Globus pallidus (tissue), 1 donor: ENCODE measurements around the gene LRRC34.

ENCODE experiments used
- DNase-seq: peaks from one replicate; pipeline ENCODE4 v3.0.0-alpha.2; 2015; ENCODE audit warnings: low spot score

Gene LRRC34

DNA sequence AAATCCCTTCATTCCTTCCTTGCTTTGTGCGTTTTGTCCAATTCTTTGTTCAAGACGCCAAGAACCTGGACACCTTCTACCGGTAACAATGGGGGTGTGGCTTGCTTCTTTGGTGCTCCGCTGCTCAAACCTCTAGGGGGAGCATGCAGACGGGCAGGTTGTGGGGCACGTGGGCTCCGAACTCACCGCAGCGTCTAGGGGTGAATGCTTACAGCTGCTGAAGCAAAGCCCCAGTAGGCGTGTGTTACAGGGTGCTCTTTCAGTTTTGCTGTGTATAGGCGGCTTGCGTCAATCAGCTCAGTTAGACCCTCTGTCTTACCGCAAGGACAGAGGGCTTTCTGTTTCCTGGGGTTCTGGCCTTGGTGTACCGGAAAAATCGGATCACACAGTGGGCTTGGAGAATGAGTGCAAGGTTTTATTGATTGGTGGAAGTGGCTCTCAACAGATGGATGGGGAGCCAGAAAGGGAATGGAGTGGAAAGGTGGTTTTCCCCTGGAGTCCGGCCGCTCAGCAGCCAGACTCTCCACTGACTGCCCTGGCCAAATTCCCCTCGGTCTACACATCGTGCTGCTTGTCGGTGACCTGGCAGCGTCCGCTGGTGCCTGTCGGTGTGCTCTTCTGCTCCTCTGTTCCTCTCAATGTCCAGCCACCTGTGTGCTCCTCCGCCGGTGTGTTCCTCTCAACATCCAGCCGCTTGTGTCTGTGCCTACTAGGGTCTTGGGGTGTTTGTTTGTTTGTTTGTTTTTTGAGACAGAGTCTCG lies 1.2 kb upstream of the LRRC34 start:
- no peak for DNase-seq

DNA sequence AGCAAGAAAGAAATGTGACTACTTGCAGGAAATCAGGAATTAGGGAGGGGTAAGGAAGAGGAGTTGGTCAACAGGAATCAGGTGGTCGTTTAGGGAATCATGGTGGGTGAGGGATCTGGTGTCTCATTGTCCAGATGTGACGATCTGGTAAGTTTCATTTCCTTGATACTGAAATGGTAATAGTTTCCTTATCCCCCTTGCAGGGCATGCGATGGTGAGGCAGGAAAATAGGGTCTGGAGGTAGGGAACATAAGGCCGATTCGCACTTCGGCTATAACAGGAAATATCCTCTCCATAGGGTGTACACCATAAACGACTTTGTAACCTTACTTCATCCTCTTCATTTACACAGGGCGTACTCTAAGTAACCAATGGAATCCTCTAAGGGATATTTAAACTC lies 574 bp upstream of the LRRC34 start:
- DNase-seq, result no peak

GRCh38 chr3:169811631-169812331 lies 923 bp downstream of the LRRC34 start:
- no peak for DNase-seq

- no peak for DNase-seq
Observed at GRCh38 chr3:169809230-169809795, 3.4 kb downstream of the LRRC34 start.

GRCh38 chr3:169804681-169805080 lies 8.0 kb downstream of the LRRC34 start:
- no peak for DNase-seq

DNA sequence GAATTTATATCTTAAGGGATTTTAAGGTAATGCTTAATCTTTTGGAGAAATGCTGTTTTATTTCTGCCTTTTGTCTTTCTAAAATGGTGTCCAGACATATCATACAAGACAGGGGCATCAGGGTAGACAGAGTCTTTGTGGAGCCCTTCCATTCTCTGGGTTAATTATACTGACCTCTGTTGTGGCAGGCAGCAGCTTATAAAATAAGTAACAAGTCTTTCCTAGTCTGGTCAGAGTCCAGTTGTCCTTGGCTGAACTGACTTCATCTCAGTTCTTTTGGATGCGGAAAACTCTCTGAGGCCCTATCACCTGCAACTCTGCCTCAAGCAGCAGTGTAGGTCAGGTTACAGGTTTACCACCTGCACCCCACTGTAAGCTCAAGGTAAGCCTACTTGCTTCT lies 20.3 kb downstream of the LRRC34 start:
- no peak for DNase-seq

DNA sequence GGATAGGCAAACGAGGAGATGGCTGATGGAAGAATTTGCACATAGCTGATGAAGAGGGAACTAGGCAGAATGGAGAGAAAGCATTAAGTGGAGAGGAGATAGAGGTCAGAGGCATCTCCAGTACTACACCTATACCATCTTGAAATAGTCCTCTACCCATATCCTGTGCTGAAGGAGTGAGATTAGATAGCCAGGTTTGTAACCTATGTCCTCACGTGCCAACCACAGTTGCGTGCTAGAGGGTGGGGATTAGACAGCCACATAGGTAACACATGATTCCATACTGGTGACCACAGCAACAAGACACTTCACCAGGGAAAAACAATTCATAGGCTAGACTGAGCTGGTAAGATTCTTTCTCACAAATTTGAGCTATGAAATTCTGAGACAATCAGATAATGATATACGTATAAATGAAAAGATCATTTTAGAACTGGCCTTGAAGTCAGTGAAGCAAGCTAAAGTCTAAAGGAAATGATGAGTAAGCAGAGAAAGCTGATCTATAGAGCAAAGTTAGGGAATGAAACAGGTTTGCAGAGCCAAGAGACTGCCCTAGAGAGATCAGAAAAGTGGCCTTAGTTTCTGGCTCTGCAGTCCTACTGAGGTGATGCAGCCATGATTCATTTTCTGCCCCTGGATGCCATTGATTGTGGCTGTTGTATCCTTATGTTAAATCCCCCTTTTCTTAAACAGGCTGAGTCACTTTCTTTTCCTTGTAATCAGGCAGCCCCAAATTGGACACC lies 21.8 kb downstream of the LRRC34 start:
- no peak for DNase-seq

DNA sequence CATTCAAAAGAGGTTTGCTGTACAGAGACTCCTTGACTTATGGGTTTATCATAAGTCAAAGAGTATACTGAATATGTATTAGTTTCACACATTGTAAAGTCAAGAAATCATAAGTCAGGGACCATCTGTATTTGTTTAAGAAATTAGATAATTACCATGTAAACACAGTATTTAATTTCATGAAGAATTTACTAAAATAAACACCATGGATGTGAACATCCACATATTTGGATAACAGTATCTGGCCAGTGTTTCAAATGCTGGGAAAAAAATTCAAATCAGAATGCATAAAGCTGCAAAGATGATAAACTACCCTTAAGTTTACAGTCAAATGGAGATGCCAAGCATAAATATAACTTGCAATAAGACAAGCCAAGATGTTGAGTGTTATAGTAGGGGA lies 22.5 kb downstream of the LRRC34 start:
- no peak for DNase-seq

- DNase-seq, result no peak
Observed at GRCh38 chr3:169787791-169788190, 24.9 kb downstream of the LRRC34 start.

- no peak for DNase-seq
Observed at GRCh38 chr3:169787120-169787519, 25.6 kb downstream of the LRRC34 start.

DNA sequence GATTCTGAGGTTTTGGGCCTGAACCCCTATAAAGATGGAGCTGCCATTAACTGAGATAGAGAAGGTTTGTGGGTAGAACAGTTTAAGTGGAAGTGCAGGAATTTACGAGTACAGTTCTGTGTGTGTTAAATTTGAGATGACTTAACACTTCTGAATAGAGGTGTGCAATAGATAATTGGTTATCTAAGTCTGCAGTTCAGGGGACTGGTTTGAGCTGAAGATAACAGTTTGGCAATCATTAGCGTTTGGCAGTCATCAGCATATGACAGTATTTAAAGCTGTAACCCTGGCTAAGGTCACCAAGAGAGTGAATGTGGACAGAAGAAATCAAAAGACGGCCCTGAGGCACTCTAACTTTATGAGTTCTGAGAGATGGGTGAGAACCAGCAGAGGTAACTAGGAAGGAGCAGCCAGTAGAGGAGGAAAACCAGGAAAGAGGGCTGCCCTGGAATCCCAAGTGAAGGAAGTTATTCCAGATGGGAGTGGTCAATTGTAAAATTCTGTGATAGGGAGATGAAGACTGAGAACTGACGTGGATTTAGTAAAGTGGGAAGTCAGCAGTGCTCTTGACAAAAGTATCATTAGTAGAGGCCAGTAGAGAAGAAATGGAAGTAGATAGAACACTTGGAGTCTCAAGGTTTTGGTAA lies 31.4 kb downstream of the LRRC34 start:
- DNase-seq, result no peak

- no peak for DNase-seq
Observed at GRCh38 chr3:169780742-169781141, 32.0 kb downstream of the LRRC34 start.

GRCh38 chr3:169777822-169778221 lies 34.9 kb downstream of the LRRC34 start:
- DNase-seq, result no peak

DNA sequence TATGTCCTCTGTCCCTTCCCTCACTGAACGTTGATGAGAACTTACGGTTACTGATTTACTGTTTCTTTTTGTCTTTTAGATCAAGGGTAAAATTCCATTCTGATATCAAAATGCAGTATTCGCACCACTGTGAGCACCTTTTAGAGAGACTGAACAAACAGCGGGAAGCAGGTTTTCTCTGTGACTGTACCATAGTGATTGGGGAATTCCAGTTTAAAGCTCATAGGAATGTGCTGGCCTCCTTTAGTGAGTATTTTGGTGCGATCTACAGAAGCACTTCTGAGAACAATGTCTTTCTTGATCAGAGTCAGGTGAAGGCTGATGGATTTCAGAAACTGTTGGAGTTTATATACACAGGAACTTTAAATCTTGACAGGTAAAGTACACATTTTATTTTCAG lies 38.5 kb downstream of the LRRC34 start:
- no peak for DNase-seq

- DNase-seq, result peak; percentile 93
Observed at GRCh38 chr3:169772897-169773816, 39.5 kb downstream of the LRRC34 start, which contains the start of gene MYNN. TSS of gene MYNN (plus strand) at chr3:169773396. CDS start at chr3:169774296, 900 bp downstream.

- peak; percentile 82 for DNase-seq
Observed at GRCh38 chr3:169772305-169772896, 40.3 kb downstream of the LRRC34 start.

GRCh38 chr3:169771497-169772304 lies 41.0 kb downstream of the LRRC34 start:
- peak; percentile 85 for DNase-seq

- DNase-seq, result peak; percentile 61
Observed at GRCh38 chr3:169769287-169770181, 43.2 kb downstream of the LRRC34 start, which contains the start of gene ACTRT3. TSS of gene ACTRT3 (minus strand) at chr3:169769561. CDS start at chr3:169769520, 41 bp downstream.
